Adrenal gland (tissue), 12 donors: ENCODE data around the gene SNTB2. TPM values are rescaled to one million over a fixed set of nuclear protein-coding genes. Genes with fewer than 3 reads are reported as not detected.

ENCODE experiments used
- DNase-seq, 7 donors: peaks; one replicate each; pipeline ENCODE4 v3.0.0-alpha.2; 2019 to 2020
- H3K27ac ChIP-seq, 5 donors: fragments of 200-600 bp; sonication (generic) in 4 of 5; 1 replicate in 3 of 5; 2 replicates in 2 of 5; pipeline versions ENCODE4 v1.5.1 to v1.8.0; 2016 to 2020; ENCODE audit warnings: mild to moderate bottlenecking in 1 of 5
- H3K27me3 ChIP-seq: fragments of 200-600 bp; 2 replicates; pipeline ENCODE4 v1.8.0; 2021
- H3K36me3 ChIP-seq, 2 donors: fragments of 200-600 bp; replicated peaks in 1 of 2; 1 replicate in 1 of 2; 2 replicates in 1 of 2; pipeline versions ENCODE4 v1.5.1 to v1.8.0; 2018 to 2022
- H3K4me1 ChIP-seq, 2 donors: fragments of 200-600 bp; replicated peaks in 1 of 2; 1 replicate in 1 of 2; 2 replicates in 1 of 2; pipeline versions ENCODE4 v1.5.1 to v1.8.0; 2018 to 2021
- H3K4me3 ChIP-seq, 4 donors: fragments of 200-600 bp; sonication (generic) in 3 of 4; one replicate each; pipeline ENCODE4 v1.5.1; 2016 to 2018
- H3K9me3 ChIP-seq, 3 donors: fragments of 200-600 bp; sonication (generic) in 1 of 3; replicated peaks in 1 of 3; 1 replicate in 2 of 3; 2 replicates in 1 of 3; pipeline versions ENCODE4 v1.5.1 to v1.8.0; 2016 to 2021
- POLR2A ChIP-seq, 2 donors: fragments of 450-650 bp; IDR thresholded peaks; one replicate each; pipeline ENCODE4 v1.6.1; 2017; ENCODE audit warnings: antibody characterized with exemption in 2 of 2, mild to moderate bottlenecking in 2 of 2, moderate library complexity in 1 of 2
- WGBS, 4 donors: extraction: QIAGEN DNeasy Blood & Tissue Kit in 2 of 4; methylation state at CpG; one replicate each; pipeline versions ENCODE4 v1.1.5 to v1.1.7; 2013 to 2017; 5-methylcytosine and 5-hydroxymethylcytosine counted together
- intact Hi-C, 2 donors: fragments of 100-400 bp; cut with DNase I; formaldehyde crosslinking; loops; one replicate each; pipeline versions ENCODE4 v1.14.1 to v1.15.0; 2022 to 2023
- polyA plus RNA-seq, 3 donors: library from polyadenylated mRNA; stranded (reverse); fragments of 200-250 nt in 2 of 3; fragments of 350-450 nt in 1 of 3; fragmentation: Illumina TruSeq in 1 of 3; extraction: RNeasy Lipid Tissue Mini Kit (QIAGEN cat#74804) in 1 of 3; gene quantifications; one replicate each; pipeline ENCODE4 v1.2.3, GENCODE V29; 2013 to 2014
- total RNA-seq, 9 donors: library from RNA; depleted of rRNA in 4 of 9; stranded (reverse); fragments of >200 nt in 4 of 9; fragments of 120-200 nt in 1 of 9; fragmentation: NEBNext Ultra II Directional in 1 of 9; extraction: Animal tissue kit (Norgen Biotek cat#: 25700) in 1 of 9; gene quantifications; one replicate each; pipeline versions ENCODE4 v1.1.0 to v1.2.4, GENCODE V29; 2013 to 2023
- TF ChIP-seq, protein P1 (sequence below), 6 experiments: fragments of 450-650 bp in 4 of 6; fragments of 200-600 bp in 2 of 6; sonication (generic) in 1 of 6; IDR thresholded peaks; 1 replicate in 5 of 6; 2 replicates in 1 of 6; pipeline versions ENCODE4 v1.5.1 to v1.8.0; 2016 to 2021; ENCODE audit warnings: antibody characterized with exemption in 6 of 6, mild to moderate bottlenecking in 2 of 6, moderate library complexity in 1 of 6
- donor health status: healthy with polysubstance abuse.
- donor health status: Bipolar disorder and iron deficiency.
- donor health status: DM: yes; HTN: yes; CAD: no.
- donor health status: DM: no; HTN: no; CAD: no.
- donor health status: DM: no; HTN: no; CAD: no.
- donor health status: DM: yes; HTN: yes; CAD: no.

SNTB2 gene
- total and polyA plus RNA-seq, 12 donors: 3.6 to 52.7 (median 32.9) TPM

DNA sequence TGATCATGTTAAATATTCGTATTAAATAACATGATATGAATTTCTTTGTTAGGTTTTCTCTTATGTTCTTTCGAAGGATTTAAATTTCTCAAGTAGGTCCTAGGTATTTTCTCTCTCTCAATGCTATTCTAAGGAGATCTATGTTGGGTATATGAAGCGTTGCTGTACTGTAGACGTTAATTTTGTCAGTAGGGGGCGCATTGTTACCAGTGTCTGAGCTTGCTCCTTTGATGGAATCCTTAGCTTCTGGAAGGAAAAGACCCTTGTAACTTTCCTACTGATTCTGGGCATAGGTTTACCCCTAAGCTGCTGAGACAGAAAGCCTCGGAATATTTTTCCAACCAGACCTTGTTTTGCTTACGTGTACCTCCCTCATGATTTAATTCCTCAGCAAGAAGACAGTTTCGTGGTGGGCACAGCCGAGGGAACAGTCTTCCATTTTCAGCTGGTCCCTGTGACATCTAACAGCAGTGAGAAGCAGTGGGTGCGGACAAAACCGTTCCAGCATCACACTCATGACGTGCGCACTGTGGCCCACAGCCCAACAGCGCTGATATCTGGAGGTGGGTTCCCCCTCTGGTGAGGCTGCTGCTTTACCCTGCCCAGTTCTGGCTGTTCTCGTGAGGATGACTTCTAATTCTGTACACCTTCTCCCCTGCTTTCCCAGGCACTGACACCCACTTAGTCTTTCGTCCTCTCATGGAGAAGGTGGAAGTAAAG, 36.7 kb upstream of the SNTB2 start:
- H3K9me3 ChIP-seq: no peaks in the 10 kb centered on the region
- H3K4me3 ChIP-seq: no peak overlapping the region
- peaks cover 0 to 11% of the 10 kb centered on the region in 2 donors for H3K4me1 ChIP-seq
- peaks cover 0 to 54% of the 10 kb centered on the region in 2 donors for H3K36me3 ChIP-seq
- DNase-seq: peak; percentile 44 to 79 (median 64)
- 53 to 58% (median 56%) methylated on average over 16 of the region's 16 CpGs for WGBS, 4 donors
- TF ChIP-seq, protein P1, sequence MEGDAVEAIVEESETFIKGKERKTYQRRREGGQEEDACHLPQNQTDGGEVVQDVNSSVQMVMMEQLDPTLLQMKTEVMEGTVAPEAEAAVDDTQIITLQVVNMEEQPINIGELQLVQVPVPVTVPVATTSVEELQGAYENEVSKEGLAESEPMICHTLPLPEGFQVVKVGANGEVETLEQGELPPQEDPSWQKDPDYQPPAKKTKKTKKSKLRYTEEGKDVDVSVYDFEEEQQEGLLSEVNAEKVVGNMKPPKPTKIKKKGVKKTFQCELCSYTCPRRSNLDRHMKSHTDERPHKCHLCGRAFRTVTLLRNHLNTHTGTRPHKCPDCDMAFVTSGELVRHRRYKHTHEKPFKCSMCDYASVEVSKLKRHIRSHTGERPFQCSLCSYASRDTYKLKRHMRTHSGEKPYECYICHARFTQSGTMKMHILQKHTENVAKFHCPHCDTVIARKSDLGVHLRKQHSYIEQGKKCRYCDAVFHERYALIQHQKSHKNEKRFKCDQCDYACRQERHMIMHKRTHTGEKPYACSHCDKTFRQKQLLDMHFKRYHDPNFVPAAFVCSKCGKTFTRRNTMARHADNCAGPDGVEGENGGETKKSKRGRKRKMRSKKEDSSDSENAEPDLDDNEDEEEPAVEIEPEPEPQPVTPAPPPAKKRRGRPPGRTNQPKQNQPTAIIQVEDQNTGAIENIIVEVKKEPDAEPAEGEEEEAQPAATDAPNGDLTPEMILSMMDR (IDR thresholded peaks at IDR 0.05): peak; percentile 52 to 88 (median 78)
- no peak for TF ChIP-seq POLR2A (IDR thresholded peaks at IDR 0.05)
- no peak overlapping the region for H3K27ac ChIP-seq
- intact Hi-C loops: loop anchor here (5.0 to 10.0 kb wide), 2 partner anchors 137 to 144 kb away; no protein-coding TSS in a partner anchor
- H3K27me3 ChIP-seq: no peaks in the 10 kb centered on the region

DNA sequence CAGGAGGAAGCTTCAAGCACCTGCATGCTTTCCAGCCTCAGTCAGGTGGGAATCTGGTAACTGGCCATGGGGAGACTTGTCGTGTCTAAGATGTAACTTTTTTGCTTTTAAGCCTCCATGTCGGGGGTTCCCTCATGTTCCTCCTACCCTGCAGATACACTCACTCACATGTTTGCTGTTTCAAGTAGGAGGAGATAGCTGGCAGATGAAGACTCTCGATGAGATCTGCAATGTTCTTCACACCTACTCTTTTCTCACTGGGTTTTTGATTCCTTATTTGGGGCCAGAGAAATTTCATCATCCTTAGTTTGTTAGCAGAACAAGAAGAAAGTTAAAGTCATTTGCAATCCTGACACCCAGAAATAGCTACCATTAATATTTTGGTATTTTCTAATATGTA, 29.8 kb upstream of the SNTB2 start:
- intact Hi-C loops: loop anchor here in 1 of 2 donors (10.0 kb wide), 1 partner anchor 138 kb away; no protein-coding TSS in a partner anchor
- TF ChIP-seq, protein P1 (IDR thresholded peaks at IDR 0.05): no peak
- TF ChIP-seq POLR2A (IDR thresholded peaks at IDR 0.05): no peak
- Histone ChIP-seq H3K4me3 (no peak overlapping the region), H3K36me3 (peaks cover 0 to 67% of the 10 kb centered on the region in 2 donors), H3K27ac (no peak overlapping the region), H3K4me1 (no peaks in the 10 kb centered on the region), H3K27me3 (no peaks in the 10 kb centered on the region), H3K9me3 (no peaks in the 10 kb centered on the region)
- peak in 1 of 7 donors; percentile 5 for DNase-seq
- WGBS, 4 donors: 84 to 93% (median 85%) methylated on average over 3 of the region's 3 CpGs

DNA sequence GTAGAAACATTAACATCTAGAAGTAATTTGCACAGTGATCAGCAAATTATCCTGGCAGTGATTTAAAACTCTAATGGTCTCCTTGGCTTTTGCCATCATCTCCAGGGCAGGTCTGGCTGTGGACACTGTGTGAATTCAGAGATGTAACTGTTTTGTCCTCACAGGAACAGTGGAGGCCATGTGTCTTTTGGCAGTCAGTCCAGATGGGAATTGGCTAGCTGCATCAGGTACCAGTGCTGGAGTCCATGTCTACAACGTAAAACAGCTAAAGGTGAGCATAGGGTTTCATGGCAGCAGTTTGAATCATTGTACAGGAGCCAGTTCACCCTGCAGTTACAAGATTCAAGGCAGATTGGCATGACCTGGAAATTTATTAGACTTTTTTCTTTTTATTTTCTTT, 26.8 kb upstream of the SNTB2 start:
- intact Hi-C loops: no loop called here
- Histone ChIP-seq H3K36me3 (peaks cover 0 to 56% of the 10 kb centered on the region in 2 donors), H3K4me3 (no peak overlapping the region), H3K27ac (no peak overlapping the region), H3K27me3 (no peaks in the 10 kb centered on the region), H3K9me3 (no peaks in the 10 kb centered on the region), H3K4me1 (no peaks in the 10 kb centered on the region)
- WGBS, 4 donors: 83 to 95% (median 87%) methylated on average over 1 of the region's 1 CpG
- TF ChIP-seq, protein P1 (IDR thresholded peaks at IDR 0.05): no peak
- TF ChIP-seq POLR2A (IDR thresholded peaks at IDR 0.05): no peak
- peak in 1 of 7 donors; percentile 33 for DNase-seq

DNA sequence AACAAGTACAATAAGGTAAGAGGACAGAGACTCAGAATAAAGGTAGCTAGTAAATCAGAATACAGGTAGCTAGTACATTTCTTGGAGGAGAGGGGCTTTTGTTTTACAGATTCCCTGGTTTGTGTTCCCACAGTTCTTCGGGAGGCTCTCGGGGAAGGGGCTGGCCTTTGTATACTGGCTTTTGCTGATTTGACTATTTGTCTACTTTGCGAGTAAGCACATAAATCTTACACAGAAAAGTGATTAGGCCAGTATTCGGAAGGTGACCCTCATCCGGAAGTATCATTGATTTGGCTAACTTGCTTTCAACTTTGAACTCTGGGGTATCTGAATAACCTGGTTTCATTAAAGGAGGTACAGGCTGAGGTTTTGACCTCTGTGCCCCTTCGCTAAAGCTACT, 21.4 kb upstream of the SNTB2 start:
- H3K27ac ChIP-seq: no peak overlapping the region
- H3K4me1 ChIP-seq: no peaks in the 10 kb centered on the region
- no peaks in the 10 kb centered on the region for H3K27me3 ChIP-seq
- H3K9me3 ChIP-seq: no peaks in the 10 kb centered on the region
- H3K4me3 ChIP-seq: no peak overlapping the region
- DNase-seq: peak in 1 of 7 donors; percentile 3
- intact Hi-C loops: no loop called here
- H3K36me3 ChIP-seq: peaks cover 0 to 62% of the 10 kb centered on the region in 2 donors
- TF ChIP-seq, protein P1 (IDR thresholded peaks at IDR 0.05): no peak
- TF ChIP-seq POLR2A (IDR thresholded peaks at IDR 0.05): no peak
- 88 to 94% (median 93%) methylated on average over 6 of the region's 6 CpGs for WGBS, 4 donors
